GM19452 (cell line): ENCODE results near the gene VIPR2.

ENCODE experiments used
- ATAC-seq: cut with Tn5 transposase; IDR thresholded peaks from one replicate; pipeline ENCODE4 v1.9.1; 2021; ENCODE audit not compliant: unreplicated experiment

Gene VIPR2

DNA sequence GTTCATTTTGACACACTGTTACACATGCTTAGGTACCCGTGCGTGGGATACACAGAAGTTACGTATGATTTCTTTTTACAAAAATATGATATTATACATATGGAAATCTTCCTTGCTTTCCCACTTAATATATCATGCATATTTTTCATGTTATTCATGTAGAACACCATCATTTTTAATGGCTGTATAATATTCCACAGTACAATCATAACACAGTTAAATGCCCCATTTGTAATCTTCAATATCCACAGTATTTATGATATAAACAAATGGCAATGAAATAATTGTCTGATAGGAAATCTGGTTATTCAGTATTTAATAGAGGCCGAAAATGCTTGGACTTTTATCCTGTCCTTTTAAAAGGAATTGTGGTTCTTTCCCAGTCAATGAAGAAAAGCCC lies 23.2 kb downstream of the VIPR2 start:
- no peak for ATAC-seq

DNA sequence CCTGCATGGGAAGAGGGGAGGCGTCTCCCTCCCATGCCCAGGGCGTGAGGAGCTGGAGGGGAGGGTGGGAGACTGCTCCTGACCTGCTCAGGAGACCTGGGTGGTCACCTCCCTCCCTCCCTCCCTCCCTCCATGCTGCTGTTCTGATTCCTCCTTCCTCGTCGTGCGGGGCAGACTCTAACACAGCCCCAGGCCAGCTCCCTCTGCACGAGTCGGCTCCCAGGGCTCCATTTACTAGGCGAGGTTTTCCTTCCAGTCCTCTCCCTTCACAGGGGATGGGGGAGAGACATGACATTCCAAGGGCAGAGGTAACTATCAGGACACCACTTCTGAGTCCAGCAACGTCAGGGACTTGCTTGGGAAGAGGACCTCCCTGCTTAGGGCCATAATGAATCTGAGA lies 23.6 kb downstream of the VIPR2 start:
- ATAC-seq: no peak

DNA sequence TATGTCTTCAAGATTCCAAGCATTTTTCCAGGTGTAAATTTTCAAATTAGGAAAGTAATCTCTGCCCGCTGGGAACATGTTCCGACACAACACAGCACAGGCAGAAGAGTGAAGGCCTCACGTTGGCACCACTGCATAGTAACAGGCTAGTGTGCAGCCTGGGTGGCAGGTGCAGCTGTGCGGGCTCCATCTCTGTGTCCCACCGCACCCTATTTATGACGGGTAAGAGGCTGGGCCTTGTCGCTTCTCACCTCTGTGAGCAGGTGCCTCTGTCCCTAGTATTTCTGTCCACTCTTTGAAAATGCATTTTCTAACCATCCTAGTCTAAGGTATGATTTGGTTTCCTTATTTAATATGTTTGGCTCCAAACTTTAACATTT lies 24.1 kb downstream of the VIPR2 start:
- ATAC-seq: no peak

DNA sequence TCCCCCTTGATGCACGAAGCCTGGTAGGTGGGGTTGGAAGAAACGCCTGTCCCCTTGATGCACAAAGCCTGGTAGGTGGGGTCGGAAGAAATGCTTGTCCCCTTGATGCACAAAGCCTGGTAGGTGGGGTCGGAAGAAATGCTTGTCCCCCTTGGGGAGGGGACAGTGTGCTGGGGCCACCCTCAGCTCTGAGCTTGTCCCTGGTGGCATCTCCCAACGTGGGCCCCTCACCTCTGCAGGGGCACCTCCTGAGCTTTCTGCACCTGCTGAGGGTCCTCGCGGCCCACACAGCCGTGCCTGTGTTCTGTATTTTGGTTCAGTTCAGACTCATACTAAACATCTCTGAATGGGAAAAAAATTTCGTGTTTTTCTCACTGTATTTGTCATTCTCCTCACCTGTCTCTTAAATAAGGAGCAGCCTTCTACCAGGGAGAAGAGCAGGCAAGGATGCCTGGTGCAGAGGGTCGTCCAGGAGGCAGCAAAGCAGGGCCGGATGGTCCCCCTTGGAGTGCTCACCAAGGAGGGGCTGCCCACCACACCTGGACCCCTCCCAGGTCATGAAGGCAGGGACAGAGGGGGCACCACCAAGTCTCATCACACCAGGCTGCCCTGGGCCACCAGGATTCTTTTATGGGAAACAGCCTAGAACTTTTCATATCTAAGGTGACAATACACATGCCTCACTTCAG lies 24.7 kb downstream of the VIPR2 start:
- ATAC-seq: no peak

DNA sequence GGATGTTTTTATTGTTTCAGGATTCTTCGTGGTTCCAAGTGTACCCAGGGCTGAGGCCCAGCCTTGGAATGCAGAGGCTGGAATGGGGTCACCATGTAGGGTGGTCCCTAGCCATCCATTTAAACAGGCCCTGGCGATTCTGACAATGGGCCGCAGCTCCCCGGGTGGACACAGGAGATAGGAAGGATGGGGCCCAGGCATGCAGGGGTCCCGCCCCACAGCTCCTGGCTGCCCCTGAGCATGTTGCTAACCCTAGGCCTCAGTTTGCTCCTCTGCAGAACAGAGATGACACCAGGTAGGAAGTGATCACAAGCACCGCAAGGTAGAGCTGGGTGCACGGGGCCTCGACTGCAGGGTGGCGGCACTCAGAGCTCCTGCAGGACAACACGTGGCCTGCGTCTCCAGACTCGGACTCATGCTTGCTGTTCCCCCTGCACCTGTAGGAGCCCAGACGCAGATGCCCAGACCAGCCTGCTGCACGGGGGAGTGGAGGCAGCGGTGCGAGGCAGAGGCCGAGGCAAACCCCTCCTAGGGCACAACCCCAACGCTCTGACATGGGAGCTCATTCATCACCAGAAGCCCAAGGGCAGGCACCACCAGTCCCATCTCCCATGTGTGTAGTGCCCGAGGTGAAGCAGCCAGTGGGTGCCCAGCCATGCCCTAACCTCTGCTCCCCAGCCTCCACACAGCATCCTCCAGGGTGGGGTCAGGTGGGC lies 25.5 kb downstream of the VIPR2 start:
- ATAC-seq: no peak

DNA sequence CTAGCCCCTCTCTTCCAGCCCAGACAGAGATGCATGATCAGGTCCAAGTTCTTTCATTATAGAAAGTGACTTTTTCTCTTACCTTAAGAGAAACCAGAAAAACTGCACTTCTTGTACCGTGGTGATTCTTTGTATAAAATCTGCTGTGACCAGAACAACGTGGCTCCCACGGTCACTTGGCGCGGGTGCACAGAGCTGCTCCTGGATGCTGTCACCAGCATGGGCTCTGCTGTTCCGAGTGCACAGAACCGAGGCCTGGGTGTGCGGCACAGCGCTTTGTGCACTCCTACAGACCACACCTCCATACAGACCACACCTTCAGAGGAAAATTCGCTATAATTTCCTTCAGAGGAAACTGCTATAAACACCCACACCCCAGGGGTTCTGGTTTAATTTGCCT lies 26.0 kb downstream of the VIPR2 start:
- no peak for ATAC-seq

DNA sequence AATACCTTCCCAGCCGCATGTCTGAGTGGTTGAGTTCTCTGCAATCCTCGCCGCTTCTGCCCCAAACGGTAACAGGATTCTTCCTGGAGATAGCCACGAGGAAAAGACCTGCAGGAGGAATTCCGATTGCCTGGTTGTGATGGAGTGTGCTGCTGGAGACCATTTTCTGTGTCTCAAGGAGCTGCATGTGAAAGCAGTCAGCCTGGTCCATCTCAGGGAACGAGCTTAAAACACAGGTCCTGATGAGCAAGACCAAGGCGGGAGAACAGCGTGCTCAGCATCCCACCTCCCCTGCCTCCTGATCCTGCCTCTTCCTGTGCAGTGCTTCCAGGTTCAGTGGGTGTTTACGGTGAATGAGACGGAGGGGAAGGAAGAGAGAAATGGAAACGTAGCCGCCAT lies 26.5 kb downstream of the VIPR2 start:
- no peak for ATAC-seq

DNA sequence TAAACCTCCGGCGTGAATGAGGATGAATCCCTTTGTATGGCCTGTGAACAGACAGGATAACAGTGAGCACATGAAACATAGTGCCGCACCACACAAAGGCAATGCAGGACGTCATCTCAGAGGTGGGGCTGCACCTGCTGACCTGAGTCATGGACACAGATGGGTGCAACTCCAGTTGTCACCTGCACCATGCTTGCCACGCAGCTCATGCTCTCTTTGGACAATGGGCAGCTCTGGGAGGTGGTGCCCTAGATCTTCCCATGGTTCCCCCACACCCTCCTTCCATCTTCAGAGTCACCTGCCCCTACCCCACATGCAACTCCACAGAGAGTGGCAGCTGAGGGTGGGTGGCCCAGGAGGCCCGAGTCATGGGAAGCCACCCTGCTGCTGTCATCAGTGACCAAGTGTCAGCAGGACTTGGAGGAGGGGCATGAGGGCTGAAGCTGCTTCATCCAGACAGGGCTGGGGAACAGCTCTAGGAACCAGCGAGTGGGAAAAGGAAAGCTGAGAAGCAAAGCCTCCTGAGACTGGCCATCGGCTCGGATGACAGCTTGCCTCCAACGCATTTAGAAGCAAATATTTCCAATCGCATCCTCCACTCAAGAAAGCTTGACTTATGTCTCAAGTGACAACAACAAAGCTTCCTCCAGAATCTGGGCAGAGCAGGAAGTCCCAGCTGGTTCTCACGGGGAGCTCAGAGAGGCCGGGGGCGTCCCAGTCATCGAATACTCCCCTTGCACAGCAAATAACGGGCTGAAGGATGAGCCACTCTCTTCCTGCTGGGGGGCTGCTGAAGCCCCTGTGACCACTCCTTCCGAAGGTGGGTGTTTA lies 27.1 kb downstream of the VIPR2 start:
- no peak for ATAC-seq

DNA sequence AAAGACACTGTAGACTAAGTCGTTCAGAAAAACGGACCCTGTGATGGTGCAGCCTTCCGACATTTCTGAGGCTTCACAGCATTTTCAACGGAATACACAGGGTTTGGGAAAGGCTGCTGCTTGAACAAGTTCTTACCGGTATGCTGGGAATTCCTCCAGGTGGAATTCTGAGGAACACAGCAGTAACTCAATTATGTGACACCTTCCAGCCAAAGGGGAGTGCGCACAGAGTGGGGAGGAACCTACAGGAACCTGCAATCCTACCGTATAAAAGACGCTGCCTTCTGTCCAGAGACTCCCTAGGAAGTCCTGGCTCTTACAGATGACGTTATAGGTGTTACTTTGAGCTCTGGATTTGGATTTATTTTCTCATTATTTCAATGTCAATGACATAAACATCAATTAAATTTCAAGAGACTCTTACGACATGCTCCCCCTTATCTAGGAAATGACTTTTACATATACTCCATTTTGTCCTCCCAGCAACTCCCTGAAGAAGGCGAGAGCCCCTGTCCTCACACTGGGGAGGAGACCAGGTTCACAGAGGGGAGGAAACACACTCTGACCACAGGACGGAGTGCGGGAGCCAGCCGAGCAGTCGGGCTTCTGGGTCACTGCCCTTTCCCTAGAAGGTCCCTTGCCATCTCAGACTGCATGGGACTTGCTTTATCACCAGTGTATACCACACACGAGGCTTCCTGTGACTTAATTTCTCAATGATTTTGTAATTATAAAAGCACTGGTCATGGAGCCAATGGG lies 27.9 kb downstream of the VIPR2 start:
- no peak for ATAC-seq

DNA sequence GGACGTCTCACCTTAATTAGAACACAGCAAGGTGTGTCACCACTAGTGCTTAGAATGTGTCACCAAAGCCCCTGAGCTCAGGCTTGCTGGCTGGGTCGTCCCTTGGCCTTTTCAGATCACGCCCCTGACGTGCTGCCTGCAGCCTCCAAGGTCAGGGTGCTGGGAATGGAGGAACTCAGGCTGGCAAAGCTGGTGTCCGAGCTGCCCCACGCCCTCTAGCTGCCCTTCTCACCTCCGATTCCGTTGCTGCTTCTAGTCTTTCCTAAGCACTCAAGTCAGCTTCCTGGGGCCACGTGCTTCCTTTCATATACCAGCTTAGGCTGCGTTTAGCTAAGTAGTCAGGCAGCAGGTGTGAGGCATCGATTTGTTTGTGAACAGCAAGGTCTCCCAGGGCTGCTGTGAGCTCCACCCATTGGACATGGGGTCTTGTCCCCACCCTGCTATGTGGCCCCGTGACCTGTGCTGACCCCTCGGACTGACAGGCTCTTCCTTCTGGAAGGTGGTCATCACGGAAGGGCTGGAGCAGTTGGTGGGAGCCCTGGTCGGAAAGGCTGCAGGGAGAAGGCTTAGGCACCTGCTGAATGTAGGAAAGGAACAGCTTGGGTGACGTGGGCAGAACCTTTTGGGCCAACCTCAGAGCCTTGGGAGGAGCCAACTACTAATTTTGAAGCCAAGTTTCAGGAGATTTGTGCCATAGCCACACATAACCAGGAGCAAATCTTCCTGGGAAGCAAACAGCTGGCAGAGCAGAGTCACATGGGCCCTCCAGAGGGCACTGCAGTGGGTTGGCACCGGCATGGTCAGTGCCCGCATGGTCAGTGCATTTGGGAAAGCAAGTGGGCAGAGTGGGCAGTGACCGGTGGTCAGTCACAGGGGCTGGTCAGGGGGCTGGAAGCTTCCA lies 28.8 kb downstream of the VIPR2 start:
- no peak for ATAC-seq

DNA sequence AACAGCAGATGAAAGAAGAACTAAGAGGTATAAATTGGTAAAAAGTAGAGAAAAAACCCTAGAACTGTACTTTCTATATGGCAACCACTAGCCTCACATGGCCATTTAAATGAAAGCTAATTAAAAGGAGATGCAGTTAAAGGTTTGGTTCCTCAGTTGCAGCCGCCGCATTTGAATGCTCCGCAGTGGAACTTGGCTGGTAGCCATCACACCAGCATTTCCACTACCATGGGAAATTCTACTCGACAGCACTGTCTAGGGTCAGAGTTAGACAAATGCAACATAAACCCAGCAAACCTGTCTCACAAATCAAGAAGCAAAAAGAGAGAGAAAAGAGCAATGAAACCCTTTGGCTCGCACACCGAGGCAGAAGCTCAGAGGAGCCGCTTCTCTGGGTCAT lies 29.7 kb downstream of the VIPR2 start:
- no peak for ATAC-seq

DNA sequence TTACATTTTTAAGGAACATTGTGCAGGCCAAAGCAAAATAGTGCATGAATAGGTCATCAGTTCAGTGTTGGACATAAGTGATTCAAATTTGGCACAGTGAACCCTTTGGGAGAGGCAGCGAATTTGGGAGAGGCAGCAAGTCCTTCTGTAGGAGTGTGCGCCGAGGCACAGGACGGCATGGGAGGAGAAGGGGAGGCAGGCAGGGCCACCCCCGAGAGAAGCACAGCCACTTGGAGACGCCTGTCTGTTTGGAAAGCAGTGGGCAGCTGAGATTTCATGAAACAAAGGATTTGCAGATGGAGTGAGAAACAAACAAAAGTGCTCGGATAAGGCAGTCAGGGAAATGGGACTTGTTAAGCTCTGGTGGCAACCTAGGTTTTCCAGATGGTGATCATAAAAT lies 30.6 kb downstream of the VIPR2 start:
- ATAC-seq: no peak

DNA sequence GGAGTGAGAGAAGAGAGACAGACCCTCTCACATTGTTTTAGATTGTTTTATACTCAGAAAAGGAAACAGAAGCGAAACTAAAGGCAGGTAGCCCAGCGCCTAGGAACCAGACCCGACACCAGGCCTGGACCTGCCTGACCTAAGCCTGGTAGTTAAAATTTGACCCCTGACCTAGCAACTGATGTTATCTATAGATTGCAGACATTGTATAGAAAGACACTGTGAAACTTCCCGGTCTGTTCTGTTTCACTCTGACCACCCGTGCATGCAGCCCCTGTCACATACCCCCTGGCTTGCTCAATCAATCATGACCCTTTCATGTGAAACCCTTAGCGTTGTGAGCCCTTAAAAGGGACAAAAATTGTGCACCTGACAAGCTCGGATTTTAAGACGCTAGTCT lies 31.6 kb downstream of the VIPR2 start:
- no peak for ATAC-seq

DNA sequence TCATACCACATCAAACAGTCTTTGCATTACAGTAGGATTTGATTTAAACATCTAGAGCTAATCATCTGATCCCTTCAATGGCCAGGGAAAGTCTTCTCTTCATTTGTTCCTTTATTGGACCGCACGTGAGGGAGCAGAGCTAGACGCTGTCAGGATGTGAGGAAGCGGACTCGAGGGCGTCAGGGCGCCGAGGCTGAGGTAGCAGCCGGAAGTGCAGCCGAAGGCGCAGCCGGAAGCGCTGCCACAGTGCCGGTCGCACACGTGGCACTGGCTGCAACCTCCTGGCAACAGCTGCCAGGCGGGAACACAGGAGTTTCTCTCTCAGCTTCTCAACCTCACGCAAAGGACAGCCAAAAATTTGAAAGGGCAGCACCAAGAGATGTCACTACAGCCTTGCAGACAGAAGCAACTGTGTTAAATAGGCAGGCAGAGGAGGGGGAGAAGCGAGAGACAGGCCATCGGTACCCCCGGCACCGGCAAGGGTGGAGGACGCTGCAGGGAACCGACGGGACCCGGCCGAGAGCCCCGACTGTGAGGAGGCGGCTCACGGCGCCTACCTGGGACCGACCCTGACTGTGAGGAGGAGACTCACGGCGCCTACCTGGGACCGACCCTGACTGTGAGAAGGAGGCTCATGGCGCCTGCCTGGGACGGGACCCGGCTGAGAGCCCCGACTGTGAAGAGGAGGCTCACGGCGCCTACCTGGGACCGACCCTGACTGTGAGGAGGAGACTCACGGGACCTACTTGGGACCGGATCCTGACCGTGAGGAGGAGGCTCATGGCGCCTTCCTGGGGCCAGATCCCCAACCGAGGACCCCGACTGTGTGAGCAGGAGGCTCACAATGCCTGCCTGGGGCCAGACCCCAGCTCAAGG lies 32.3 kb downstream of the VIPR2 start:
- no peak for ATAC-seq

DNA sequence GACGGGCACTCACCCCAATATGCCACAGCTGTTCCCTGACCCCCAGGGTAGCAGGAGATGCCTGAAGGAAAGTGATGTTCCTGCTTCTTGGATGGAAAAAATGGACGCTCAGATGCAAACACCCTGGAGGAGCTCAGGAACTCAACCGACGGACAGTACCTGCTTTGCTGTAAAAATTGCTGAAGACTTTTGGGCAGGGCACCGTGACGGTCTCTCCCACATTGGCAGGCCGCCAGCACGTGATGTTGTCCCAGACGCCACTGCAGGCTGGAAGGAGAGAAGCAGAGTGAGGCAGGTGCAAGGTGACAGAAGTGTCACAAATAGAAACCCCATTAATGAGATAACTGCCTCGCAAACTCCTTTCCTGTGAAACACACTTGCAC lies 35.0 kb downstream of the VIPR2 start:
- no peak for ATAC-seq

DNA sequence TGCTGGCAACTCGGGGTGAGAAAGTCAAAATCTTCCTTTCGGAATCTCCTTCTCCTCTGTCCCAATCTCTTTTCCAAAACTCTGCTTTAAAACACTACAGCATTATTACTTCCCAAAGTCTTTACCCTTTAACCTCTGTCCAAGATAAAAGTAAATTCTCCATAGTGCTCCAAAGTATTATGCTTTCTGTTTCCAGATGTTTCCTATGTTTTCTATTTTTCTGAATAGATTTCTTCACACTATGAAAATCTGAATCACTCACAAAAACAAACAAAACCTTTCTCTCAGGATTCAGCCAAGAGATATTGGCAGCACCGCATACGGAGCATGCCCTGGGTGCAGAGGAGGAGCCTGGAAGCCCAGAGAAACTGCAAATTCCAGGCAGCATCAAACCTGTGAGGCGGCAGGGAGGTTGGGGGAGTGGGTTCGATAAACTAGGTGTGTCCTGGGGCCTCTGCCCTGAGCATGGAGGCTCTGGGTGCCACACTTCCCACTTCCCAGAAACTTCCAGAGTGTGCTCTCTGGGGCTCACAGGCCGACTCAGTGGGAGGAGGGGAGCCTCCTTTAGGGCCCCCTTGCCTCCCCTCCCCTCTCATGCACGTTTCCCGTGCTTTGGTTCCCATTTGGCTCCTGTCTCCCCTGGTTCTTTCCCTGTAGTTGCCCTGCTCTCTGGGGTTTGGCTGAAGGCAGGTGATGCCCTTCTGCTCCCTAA lies 35.6 kb downstream of the VIPR2 start:
- ATAC-seq: no peak

DNA sequence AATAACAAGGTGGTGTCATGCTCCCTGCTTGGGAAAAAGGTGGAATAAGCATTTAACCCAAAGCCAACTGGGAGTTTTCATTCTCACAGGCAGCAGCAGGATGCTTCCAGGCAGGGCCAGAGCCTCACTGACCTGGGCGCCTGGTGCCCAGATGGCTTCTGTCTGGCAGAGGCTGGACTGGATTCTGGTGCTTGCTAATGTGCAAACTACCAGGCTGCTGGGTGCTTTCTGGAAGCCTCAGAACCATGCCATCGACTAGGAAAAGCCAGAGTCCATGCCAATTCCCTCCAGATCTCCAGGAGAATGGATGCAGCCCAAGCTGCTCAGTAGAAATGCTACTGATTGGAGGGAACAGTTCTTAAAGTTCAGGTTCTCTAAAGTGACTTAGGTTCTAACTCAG lies 36.2 kb downstream of the VIPR2 start:
- ATAC-seq: no peak

DNA sequence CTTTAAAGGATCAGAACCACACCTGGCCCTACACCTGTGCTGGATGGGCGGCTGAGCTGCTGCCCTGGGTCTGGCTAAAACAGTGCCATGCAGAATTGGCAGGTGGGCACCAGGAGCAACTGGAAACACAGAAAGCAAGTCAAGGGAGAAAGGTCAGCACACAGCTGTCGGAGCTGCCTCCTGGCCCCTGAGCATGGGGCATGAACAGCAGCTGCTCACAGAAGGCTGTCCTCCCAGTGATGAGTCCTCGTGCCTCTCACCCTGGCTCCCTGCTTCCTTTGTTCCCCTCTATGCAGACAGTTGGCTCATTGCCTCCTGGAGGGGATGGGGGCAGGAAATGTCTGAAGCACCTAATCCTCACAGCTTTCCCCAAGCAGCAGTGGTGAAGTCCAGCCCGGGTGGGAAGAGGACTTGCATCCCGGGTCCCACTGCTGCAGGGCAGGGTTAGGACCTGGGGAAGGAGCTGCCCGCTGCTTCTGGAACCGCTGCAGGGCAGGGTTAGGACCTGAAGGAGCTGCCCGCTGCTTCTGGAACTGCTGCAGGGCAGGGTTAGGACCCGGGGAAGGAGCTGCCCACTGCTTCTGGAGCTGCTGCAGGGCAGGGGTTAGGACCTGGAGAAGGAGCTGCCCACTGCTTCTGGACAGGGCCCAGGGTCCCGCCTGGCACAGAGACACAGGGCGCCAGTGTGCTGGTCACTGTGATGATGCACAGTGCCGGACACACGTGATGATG lies 37.3 kb downstream of the VIPR2 start:
- ATAC-seq: no peak
